Hepatocyte (in vitro differentiated cells): Measurements from ENCODE around the gene FGF3.

Experiments
- CTCF ChIP-seq: fragments of 200-600 bp; sonication (generic); IDR thresholded peaks from 2 replicates; pipeline ENCODE4 v1.5.1; 2016; ENCODE audit warnings: antibody characterized with exemption, mild to moderate bottlenecking; ENCODE audit not compliant: poor library complexity
- EZH2 ChIP-seq: fragments of 200-600 bp; sonication (generic); IDR thresholded peaks from 2 replicates; pipeline ENCODE4 v1.6.1; 2016; ENCODE audit warnings: antibody characterized with exemption, mild to moderate bottlenecking, borderline replicate concordance
- EZH2phosphoT487 ChIP-seq: fragments of 200-600 bp; sonication (generic); IDR thresholded peaks from one replicate; pipeline ENCODE4 v1.6.1; 2018; ENCODE audit warnings: antibody characterized with exemption, mild to moderate bottlenecking, low read depth, moderate library complexity; ENCODE audit not compliant: unreplicated experiment, severe bottlenecking

DNA sequence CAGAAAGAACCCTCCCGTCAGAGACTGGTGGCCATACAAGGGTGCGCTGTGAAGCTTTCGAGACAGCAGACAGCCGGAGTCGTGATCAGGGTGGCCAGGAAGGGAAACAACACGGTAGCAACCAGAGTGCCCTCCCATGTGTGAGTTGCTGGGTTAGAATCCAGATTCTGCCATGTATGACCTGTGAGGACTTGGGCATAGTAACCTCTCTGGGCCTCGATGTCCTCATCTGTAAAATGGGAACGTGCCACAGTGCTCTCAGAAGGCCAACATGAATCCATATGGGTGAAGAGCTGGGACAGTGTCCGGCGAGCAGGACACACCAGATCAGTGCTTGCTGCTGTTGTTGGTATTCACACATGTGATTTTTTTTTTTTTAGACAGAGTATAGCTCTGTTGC is 7.6 kb upstream of the FGF3 start:
- TF ChIP-seq EZH2 = no peak
- TF ChIP-seq CTCF = no peak
- TF ChIP-seq EZH2phosphoT487 = no peak
